Colonic mucosa (tissue), 4 donors: ENCODE data around the gene PRRC2A. TPM values are rescaled to one million over a fixed set of nuclear protein-coding genes. Genes with fewer than 3 reads are reported as not detected.

Source experiments
- DNase-seq: peaks from one replicate; pipeline ENCODE4 v3.0.0-alpha.2; 2020
- H3K27ac ChIP-seq: fragments of 200-600 bp; one replicate; pipeline ENCODE4 v1.8.0; 2021
- H3K27me3 ChIP-seq: fragments of 200-600 bp; one replicate; pipeline ENCODE4 v1.8.0; 2021
- H3K36me3 ChIP-seq: fragments of 200-600 bp; one replicate; pipeline ENCODE4 v1.8.0; 2021
- H3K4me1 ChIP-seq: fragments of 200-600 bp; one replicate; pipeline ENCODE4 v1.8.0; 2021; ENCODE audit warnings: mild to moderate bottlenecking
- H3K4me3 ChIP-seq: fragments of 200-600 bp; one replicate; pipeline ENCODE4 v1.8.0; 2021
- H3K9ac ChIP-seq, 2 donors: one replicate each; pipeline ENCODE4 v1.7.0; 2013; ENCODE audit warnings: control low read depth in 2 of 2, low read depth in 2 of 2, low read length in 2 of 2
- H3K9me3 ChIP-seq: fragments of 200-600 bp; one replicate; pipeline ENCODE4 v1.8.0; 2021
- intact Hi-C: fragments of 100-400 bp; cut with DNase I; formaldehyde crosslinking; loops from one replicate; pipeline ENCODE4 v1.14.1; 2022
- total RNA-seq, 2 donors: library from RNA; stranded (reverse); fragmentation: NEBNext Ultra II Directional in 1 of 2; extraction: Animal tissue kit (Norgen Biotek cat#: 25700) in 1 of 2; gene quantifications; one replicate each; pipeline ENCODE4 v1.2.1, GENCODE V29; 2021
- TF ChIP-seq, protein P1 (sequence below): fragments of 200-600 bp; IDR thresholded peaks from one replicate; pipeline ENCODE4 v1.8.0; 2022; ENCODE audit warnings: antibody characterized with exemption, mild to moderate bottlenecking
- donor health status: healthy.
- donor health status: DM: no; HTN: no; CAD: no.
- donor health status: DM: no; HTN: no; CAD: no.

The PRRC2A gene
- total RNA-seq, 2 donors from 2014 or later: 107 to 171 TPM

DNA sequence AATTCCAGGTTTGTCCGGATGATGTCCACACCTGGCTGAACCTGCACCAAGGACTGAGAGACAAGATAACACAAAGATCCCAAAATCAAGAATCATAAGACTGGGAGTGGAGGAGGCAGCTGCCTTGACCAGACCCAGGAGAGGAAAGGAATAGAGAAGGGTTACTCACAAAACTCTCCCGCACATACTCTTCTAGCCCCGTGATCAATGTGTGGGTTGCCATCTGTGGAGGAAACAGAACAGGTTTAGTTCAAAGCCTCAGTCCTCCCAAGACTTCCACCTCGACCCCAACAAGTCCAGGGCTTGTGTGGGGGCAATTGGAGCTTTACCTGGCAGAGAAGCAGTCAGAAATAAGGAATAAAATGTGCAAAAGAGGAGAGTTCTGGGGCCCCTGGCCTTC, 20.9 kb downstream of the PRRC2A start:
- peaks cover 33% of the 10 kb centered on the region for H3K36me3 ChIP-seq
- intact Hi-C loops: no loop called here

DNA sequence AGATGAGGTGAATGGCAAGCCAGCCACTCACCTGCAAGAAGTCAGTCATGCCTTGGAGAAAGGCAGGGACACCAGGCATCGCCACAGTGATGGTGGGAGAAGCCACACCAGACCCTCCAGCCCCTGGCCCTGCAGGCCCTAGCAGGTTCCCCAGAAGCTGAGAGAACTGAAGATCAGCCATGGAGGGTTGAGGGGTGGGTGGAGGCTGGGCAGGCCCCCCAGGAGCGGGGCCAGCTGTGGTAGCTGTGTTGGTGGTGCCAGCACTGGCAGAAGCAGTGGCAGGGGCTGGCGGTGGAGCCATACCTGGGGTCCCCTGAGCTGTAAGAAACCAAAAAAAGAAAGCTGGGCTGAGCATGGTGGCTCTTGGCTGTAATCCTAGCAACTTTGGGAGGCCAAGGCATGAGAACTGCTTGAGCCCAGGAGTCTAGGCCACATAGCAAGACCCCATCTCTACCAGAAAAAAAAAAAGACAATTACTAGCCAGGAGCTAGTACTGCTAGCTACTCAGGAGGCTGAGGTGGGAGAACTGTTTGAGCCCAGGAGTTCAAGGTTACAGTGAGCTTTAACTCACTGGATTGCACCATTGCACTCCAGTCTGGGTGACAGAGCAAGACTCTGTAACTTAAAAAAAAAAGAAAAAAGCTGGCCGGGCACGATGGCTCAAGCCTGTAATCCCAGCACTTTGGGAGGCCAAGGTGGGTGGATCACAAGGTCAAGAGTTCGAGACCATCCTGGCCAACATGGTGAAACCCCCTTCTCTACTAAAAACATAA, 22.5 kb downstream of the PRRC2A start:
- intact Hi-C loops: no loop called here
- Histone ChIP-seq H3K36me3 (peaks cover 33% of the 10 kb centered on the region), H3K27me3 (no peaks in the 10 kb centered on the region), H3K4me1 (no peaks in the 10 kb centered on the region), H3K27ac (no peak overlapping the region), H3K9me3 (no peaks in the 10 kb centered on the region), H3K9ac (no peak overlapping the region), H3K4me3 (no peak overlapping the region)
- DNase-seq: no peak
- TF ChIP-seq, protein P1, sequence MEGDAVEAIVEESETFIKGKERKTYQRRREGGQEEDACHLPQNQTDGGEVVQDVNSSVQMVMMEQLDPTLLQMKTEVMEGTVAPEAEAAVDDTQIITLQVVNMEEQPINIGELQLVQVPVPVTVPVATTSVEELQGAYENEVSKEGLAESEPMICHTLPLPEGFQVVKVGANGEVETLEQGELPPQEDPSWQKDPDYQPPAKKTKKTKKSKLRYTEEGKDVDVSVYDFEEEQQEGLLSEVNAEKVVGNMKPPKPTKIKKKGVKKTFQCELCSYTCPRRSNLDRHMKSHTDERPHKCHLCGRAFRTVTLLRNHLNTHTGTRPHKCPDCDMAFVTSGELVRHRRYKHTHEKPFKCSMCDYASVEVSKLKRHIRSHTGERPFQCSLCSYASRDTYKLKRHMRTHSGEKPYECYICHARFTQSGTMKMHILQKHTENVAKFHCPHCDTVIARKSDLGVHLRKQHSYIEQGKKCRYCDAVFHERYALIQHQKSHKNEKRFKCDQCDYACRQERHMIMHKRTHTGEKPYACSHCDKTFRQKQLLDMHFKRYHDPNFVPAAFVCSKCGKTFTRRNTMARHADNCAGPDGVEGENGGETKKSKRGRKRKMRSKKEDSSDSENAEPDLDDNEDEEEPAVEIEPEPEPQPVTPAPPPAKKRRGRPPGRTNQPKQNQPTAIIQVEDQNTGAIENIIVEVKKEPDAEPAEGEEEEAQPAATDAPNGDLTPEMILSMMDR: no peak

More for the DNA sequence above, 20.9 kb downstream of the PRRC2A start:
- H3K27me3 ChIP-seq: no peaks in the 10 kb centered on the region
- H3K9ac ChIP-seq: no peak overlapping the region
- no peak for DNase-seq
- H3K4me1 ChIP-seq: no peaks in the 10 kb centered on the region
- H3K27ac ChIP-seq: no peak overlapping the region
- TF ChIP-seq, protein P1: no peak
- H3K9me3 ChIP-seq: no peaks in the 10 kb centered on the region
- no peak overlapping the region for H3K4me3 ChIP-seq

DNA sequence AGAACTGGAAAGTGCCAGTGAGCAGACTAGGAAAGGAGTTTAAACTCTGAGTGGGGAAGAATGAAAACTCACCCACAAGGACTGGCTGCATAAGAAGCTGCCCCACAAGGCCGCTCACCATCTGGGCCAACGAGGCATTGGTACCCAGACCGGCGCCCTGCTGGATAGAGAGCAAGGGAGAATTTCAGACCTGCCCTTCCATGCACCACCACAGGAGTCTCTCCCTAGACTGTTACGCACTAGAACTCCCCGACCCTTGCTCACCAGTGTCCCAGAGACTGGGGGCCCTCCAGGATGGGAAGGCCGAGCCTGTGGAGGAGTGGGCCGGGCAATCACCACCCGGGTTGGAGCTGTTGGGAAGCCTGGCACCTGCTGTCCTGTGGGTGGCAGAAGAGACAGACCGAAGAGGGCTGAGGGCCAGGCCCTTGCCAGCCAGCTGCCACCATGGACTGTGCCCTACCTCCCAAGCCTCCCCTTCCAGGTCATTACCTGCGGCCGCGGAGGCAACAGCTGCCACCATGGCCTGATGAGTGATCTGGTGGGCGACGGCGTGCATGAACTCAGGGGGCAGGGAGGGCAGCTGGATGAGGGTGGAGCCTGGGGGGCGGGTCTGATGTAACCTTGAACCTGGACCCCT, 23.4 kb downstream of the PRRC2A start:
- TF ChIP-seq, protein P1: no peak
- intact Hi-C loops: no loop called here
- no peaks in the 10 kb centered on the region for H3K27me3 ChIP-seq
- H3K4me3 ChIP-seq: no peak overlapping the region
- no peak overlapping the region for H3K27ac ChIP-seq
- DNase-seq: no peak
- no peaks in the 10 kb centered on the region for H3K9me3 ChIP-seq
- no peaks in the 10 kb centered on the region for H3K4me1 ChIP-seq
- H3K36me3 ChIP-seq: peaks cover 43% of the 10 kb centered on the region
- H3K9ac ChIP-seq: no peak overlapping the region

DNA sequence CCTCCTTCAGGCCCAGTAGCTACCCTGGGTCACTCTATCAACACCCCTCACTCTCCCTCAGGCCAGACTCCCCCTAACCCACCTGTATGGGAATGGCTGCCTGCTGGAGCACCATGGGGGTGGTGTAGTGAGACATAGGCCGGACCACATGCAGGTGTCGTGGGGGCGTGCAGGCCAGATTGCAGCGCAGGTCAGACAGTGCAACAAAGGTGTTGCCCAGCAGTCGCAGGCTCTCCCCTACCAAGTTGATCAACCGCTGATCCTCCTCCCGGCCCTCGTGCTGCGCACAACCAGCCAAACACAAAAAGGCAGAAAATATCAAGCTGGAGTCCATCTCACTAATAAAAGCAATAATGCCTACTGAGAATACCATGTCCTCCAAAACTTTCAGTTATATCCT, 24.8 kb downstream of the PRRC2A start:
- TF ChIP-seq, protein P1: no peak
- Histone ChIP-seq H3K4me3 (no peak overlapping the region), H3K9ac (no peak overlapping the region), H3K4me1 (no peaks in the 10 kb centered on the region), H3K9me3 (no peaks in the 10 kb centered on the region), H3K27me3 (no peaks in the 10 kb centered on the region), H3K36me3 (peaks cover 48% of the 10 kb centered on the region), H3K27ac (no peak overlapping the region)
- no peak for DNase-seq
- intact Hi-C loops: no loop called here

DNA sequence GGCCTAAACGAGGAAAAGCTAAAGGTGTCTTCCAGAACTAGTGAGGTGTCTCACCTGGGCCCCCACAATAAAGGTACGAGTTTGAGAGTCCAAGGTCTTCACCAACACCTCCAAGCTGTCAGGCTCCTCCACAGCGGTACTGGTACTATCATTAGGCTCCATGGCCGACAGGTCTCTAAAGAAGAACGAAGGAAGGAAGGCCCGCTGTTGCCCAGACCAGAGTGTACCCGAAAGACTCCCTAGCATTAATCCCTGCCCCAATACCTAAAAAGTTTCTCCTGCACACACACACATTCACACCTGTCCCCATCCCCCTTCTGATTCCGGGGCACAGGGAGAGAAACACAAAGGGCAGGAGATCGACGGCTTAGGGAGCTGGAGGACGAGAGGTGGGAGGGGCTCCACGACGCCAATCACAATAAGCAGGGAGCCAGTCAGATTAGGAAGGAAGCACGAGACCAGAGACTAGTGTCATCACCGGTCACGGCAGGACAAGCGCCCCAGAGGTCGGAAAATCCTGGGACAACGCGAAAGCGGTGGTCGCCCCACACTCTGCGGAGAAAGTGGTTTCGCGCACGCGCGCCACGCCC, 31.2 kb downstream of the PRRC2A start:
- Histone ChIP-seq H3K4me1 (peaks cover 18% of the 10 kb centered on the region), H3K27me3 (no peaks in the 10 kb centered on the region), H3K4me3 (peak overlapping the region; percentile 59), H3K9me3 (no peaks in the 10 kb centered on the region), H3K27ac (peak overlapping the region; percentile 96), H3K9ac (peak overlapping the region; percentile 82 to 98), H3K36me3 (peaks cover 22% of the 10 kb centered on the region)
- intact Hi-C loops: no loop called here
- peak; percentile 78 for DNase-seq
- TF ChIP-seq, protein P1: no peak
